BLaER1 treated with 17β-estradiol and CSF1 and Interleukin-3, amounts not matched to agents 10 nM and 100 nM (cell line): ENCODE data around the gene SLX9.

ENCODE experiments used
- H3K27ac ChIP-seq, 11 experiments: shearing (Covaris generic); formaldehyde crosslinking; 2 replicates each; pipeline ENCODE4 v1.8.1; 2022
- H3K27me3 ChIP-seq, 11 experiments: shearing (Covaris generic); formaldehyde crosslinking; 2 replicates each; pipeline ENCODE4 v1.8.1; 2022
- H3K36me3 ChIP-seq, 11 experiments: shearing (Covaris generic); formaldehyde crosslinking; 2 replicates each; pipeline ENCODE4 v1.8.1; 2022
- H3K4me1 ChIP-seq, 10 experiments: shearing (Covaris generic); formaldehyde crosslinking; 2 replicates each; pipeline ENCODE4 v1.8.1; 2022
- H3K4me2 ChIP-seq, 11 experiments: shearing (Covaris generic); formaldehyde crosslinking; 2 replicates each; pipeline ENCODE4 v1.8.1; 2022
- H3K4me3 ChIP-seq, 10 experiments: shearing (Covaris generic); formaldehyde crosslinking; 2 replicates each; pipeline ENCODE4 v1.8.1; 2022
- H3K9ac ChIP-seq, 11 experiments: shearing (Covaris generic); formaldehyde crosslinking; 2 replicates each; pipeline ENCODE4 v1.8.1; 2022
- H3K9me3 ChIP-seq, 11 experiments: shearing (Covaris generic); formaldehyde crosslinking; replicated peaks in 1 of 11; 2 replicates each; pipeline ENCODE4 v1.8.1; 2022
- H4K20me1 ChIP-seq, 11 experiments: shearing (Covaris generic); formaldehyde crosslinking; 2 replicates each; pipeline ENCODE4 v1.8.1; 2022
- Cebpa-rat ChIP-seq, 11 experiments: shearing (Covaris generic); IDR thresholded peaks; 2 replicates each; pipeline ENCODE4 v1.8.1; 2022

The SLX9 gene

DNA sequence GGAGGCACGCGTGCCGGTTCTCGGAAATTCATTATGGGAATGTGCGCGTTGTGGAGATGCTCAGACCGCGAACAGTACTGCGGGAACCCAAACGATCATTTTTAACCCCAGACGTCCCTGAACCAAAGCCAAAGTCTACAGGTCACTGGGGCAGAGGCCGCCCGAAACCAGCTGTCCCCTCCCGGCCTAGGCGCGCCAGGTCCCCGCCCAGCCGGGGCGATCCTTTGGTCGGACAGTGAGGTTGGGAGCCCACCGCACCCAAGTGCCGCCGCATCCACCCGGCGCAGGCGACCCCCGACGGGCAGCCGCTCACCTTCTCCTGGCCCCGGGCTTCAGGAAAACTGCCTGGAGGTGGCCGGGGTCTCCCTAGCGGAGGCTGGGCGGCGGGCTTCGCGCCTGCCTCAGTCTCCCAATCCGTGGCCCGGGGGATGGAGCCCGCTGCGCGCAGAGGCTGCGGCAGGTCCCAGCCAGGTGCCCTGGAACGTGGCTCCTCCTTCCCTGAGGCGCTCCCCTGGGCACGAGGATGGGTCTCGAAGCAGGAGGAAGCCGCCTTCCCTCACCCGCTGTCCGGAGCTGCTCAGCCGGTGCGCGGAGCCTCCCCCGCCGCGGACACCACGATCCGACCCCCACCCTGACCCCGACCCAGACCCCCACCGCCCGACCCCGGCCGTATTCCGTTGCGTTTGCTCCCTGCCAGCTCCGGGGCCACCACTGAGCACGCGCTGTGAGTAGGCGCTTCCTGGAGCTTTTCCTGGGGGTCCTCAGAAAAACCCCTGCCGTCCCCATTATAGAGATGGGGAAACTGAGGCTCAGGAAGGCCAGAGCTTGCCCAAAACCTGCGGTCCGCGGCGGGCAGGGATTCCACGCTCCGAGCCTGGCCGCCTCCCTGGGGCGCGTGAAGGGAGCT is 8.1 kb upstream of the SLX9 start:
- Histone ChIP-seq H3K9me3 (peaks cover 0 to 4% (median 0%) of the 10 kb centered on the region in 11 experiments; a peak in 1 of 22 replicates), H3K4me1 (peaks cover 66 to 95% (median 78%) of the 10 kb centered on the region in 10 experiments), H3K36me3 (peaks cover 0 to 49% (median 14%) of the 10 kb centered on the region in 11 experiments; a peak in 12 of 22 replicates), H3K4me3 (peak overlapping the region; percentile 48 to 99 (median 74)), H3K4me2 (peak overlapping the region; percentile 94 to 100 (median 98)), H4K20me1 (peaks cover 0 to 43% (median 30%) of the 10 kb centered on the region in 11 experiments; a peak in 18 of 22 replicates), H3K27me3 (peaks cover 0 to 35% (median 13%) of the 10 kb centered on the region in 11 experiments; a peak in 11 of 22 replicates), H3K9ac (peak overlapping the region; percentile 91 to 99 (median 94)), H3K27ac (peak overlapping the region; percentile 91 to 100 (median 98))
- peak in 2 of 11 experiments; percentile 0 to 7; a peak in 3 of 22 replicates for TF ChIP-seq Cebpa-rat (IDR thresholded peaks at IDR 0.05)

DNA sequence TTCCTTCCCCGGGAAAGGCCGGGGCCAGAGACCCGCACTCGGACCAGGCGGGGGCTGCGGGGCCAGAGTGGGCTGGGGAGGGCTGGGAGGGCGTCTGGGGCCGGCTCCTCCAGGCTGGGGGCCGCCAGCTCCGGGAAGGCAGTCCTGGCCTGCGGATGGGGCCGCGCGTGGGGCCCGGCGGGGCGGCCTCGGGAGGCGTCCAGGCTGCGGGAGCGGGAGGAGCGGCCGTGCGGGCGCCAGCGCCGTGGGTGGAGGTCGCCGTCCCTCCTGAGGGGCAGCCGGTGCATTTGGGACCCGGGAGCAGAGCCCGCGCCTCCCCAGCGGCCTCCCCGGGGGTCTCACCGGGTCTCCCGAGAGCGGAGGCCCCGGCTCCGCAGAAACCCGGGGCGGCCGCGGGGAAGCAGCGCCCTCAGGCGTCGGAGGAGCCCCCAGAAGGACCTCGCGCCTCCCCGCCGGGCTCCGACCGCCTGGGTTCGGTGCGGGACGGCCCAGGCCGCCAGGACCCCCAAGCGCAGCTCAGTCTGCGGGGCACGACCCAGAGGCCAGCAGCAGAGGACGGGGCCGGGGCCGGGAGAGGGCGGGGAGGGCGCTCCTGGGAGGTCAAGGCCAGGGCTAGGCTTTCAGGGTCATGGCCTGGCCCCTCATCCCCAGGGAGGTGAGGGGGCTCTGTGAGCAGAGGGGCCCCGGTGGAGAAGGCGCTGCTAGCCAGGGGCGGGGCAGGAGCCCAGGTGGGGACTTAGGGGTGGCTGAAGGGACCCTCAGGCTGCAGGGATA is 7.2 kb upstream of the SLX9 start:
- peak overlapping the region; percentile 94 to 100 (median 98) for H3K4me2 ChIP-seq

DNA sequence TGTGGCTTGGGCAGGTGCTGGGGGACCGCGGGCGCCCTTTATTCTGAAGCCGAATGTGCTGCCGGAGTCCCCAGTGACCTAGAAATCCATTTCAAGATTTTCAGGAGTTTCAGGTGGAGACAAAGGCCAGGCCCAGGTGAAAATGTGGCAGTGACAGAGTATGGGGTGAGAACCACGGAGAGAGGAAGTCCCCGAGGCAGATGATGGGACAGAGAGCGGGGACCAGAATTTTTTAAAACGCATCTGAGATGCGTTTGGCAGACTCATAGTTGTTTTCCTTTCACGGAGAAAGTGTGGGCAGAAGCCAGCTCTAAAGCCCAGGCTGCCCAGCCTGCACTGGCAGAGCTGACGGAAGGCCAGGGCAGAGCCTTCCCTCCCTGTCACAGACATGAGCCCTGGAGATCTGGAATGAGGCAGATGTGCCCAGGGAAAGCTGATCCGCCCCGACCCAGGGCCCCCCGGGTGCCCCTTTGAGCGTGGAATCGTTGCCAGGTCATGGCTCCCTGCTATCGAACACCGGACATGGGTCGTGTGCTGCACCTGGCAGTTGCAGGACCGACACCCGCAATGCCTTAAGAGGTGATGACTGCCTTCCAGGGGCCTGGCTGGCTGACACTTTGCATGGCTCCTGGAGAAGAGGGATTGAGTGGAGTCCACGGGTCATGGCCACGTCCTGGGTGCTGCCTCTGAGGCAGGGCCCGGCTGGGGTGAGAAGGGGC is 6.5 kb upstream of the SLX9 start:
- peaks cover 0 to 59% (median 30%) of the 10 kb centered on the region in 11 experiments; a peak in 18 of 22 replicates for H4K20me1 ChIP-seq
- H3K4me2 ChIP-seq: peak overlapping the region; percentile 94 to 100 (median 98)
- H3K27me3 ChIP-seq: peaks cover 0 to 35% (median 13%) of the 10 kb centered on the region in 11 experiments; a peak in 11 of 22 replicates
- no peak for TF ChIP-seq Cebpa-rat (IDR thresholded peaks at IDR 0.05)
- peak overlapping the region; percentile 91 to 99 (median 94) for H3K9ac ChIP-seq
- peak overlapping the region; percentile 48 to 99 (median 74); a peak in 19 of 20 replicates for H3K4me3 ChIP-seq
- H3K36me3 ChIP-seq: peaks cover 0 to 50% (median 14%) of the 10 kb centered on the region in 11 experiments; a peak in 12 of 22 replicates
- H3K27ac ChIP-seq: peak overlapping the region; percentile 91 to 100 (median 98)
- peaks cover 53 to 80% (median 75%) of the 10 kb centered on the region in 10 experiments for H3K4me1 ChIP-seq
- peaks cover 0 to 4% (median 0%) of the 10 kb centered on the region in 11 experiments; a peak in 1 of 22 replicates for H3K9me3 ChIP-seq

More for the DNA sequence above, 7.2 kb upstream of the SLX9 start:
- no peak for TF ChIP-seq Cebpa-rat (IDR thresholded peaks at IDR 0.05)
- peak overlapping the region; percentile 91 to 99 (median 94) for H3K9ac ChIP-seq
- peaks cover 0 to 50% (median 14%) of the 10 kb centered on the region in 11 experiments; a peak in 12 of 22 replicates for H3K36me3 ChIP-seq
- H4K20me1 ChIP-seq: peaks cover 0 to 51% (median 30%) of the 10 kb centered on the region in 11 experiments; a peak in 18 of 22 replicates
- peaks cover 61 to 87% (median 74%) of the 10 kb centered on the region in 10 experiments for H3K4me1 ChIP-seq
- peaks cover 0 to 4% (median 0%) of the 10 kb centered on the region in 11 experiments; a peak in 1 of 22 replicates for H3K9me3 ChIP-seq
- H3K4me3 ChIP-seq: peak overlapping the region; percentile 48 to 99 (median 74)
- H3K27ac ChIP-seq: peak overlapping the region; percentile 91 to 100 (median 98)
- peaks cover 0 to 35% (median 13%) of the 10 kb centered on the region in 11 experiments; a peak in 11 of 22 replicates for H3K27me3 ChIP-seq

DNA sequence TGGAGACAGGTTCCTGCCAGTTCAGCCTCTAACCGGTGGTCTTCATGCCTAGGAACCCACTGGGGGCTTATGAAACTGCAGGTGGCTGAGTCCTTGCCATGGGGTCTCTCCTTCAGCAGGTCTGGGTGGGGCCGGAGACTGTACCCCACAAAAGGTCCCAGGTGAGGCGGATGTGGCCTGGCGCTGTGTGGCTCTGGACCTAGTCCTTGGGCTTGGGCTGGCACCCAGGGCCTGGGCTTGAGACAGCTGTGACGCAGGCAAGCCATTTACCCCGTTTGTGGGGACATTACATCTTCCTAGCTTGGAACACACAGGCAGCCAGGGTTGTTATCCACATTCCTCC is 5.9 kb upstream of the SLX9 start:
- peak overlapping the region; percentile 94 to 100 (median 98) for H3K4me2 ChIP-seq
- H3K9me3 ChIP-seq: peaks cover 0 to 4% (median 0%) of the 10 kb centered on the region in 11 experiments; a peak in 1 of 22 replicates
- peaks cover 52 to 80% (median 75%) of the 10 kb centered on the region in 10 experiments for H3K4me1 ChIP-seq
- no peak for TF ChIP-seq Cebpa-rat (IDR thresholded peaks at IDR 0.05)
- H4K20me1 ChIP-seq: peaks cover 0 to 64% (median 30%) of the 10 kb centered on the region in 11 experiments; a peak in 18 of 22 replicates
- peak overlapping the region; percentile 91 to 99 (median 94); a peak in 18 of 22 replicates for H3K9ac ChIP-seq
- H3K27ac ChIP-seq: peak overlapping the region in 5 of 11 experiments; percentile 91 to 99 (median 98); a peak in 9 of 22 replicates
- H3K27me3 ChIP-seq: peaks cover 0 to 35% (median 13%) of the 10 kb centered on the region in 11 experiments; a peak in 11 of 22 replicates
- H3K36me3 ChIP-seq: peaks cover 0 to 50% (median 14%) of the 10 kb centered on the region in 11 experiments; a peak in 12 of 22 replicates
- H3K4me3 ChIP-seq: peak overlapping the region in 7 of 10 experiments; percentile 74 to 99 (median 92); a peak in 14 of 20 replicates

DNA sequence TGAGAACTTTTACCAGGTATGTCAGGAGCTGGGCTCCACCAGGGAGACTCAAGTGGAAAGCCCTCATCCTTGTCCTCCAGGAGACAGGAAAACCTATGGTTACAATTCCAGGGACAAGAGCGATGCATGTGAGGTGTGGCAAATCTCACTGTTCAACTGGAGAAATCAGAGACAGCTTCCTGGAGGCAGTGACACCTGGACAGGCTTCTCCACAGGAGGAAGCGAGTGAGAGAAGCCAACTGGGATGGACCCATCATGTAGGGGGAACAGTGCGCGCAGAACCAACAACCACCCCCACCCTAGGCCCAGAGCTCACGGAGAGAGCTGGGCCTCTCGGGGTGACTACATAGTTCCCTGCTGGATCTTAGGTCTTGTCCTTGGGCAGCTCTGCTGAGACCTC is 5.6 kb upstream of the SLX9 start:
- H3K9me3 ChIP-seq: peaks cover 0 to 4% (median 0%) of the 10 kb centered on the region in 11 experiments; a peak in 1 of 22 replicates
- H3K4me1 ChIP-seq: peaks cover 52 to 80% (median 75%) of the 10 kb centered on the region in 10 experiments
- peak overlapping the region in 6 of 10 experiments; percentile 74 to 99 (median 94); a peak in 13 of 20 replicates for H3K4me3 ChIP-seq
- peak overlapping the region; percentile 94 to 100 (median 98) for H3K4me2 ChIP-seq
- peak overlapping the region; percentile 39 to 99 (median 93); a peak in 18 of 22 replicates for H3K9ac ChIP-seq
- no peak for TF ChIP-seq Cebpa-rat (IDR thresholded peaks at IDR 0.05)
- peaks cover 0 to 68% (median 30%) of the 10 kb centered on the region in 11 experiments; a peak in 18 of 22 replicates for H4K20me1 ChIP-seq
- H3K27me3 ChIP-seq: peaks cover 0 to 35% (median 13%) of the 10 kb centered on the region in 11 experiments; a peak in 11 of 22 replicates
- H3K27ac ChIP-seq: peak overlapping the region in 4 of 11 experiments; percentile 91 to 98 (median 97); a peak in 7 of 22 replicates
- H3K36me3 ChIP-seq: peaks cover 0 to 47% (median 14%) of the 10 kb centered on the region in 11 experiments; a peak in 12 of 22 replicates

DNA sequence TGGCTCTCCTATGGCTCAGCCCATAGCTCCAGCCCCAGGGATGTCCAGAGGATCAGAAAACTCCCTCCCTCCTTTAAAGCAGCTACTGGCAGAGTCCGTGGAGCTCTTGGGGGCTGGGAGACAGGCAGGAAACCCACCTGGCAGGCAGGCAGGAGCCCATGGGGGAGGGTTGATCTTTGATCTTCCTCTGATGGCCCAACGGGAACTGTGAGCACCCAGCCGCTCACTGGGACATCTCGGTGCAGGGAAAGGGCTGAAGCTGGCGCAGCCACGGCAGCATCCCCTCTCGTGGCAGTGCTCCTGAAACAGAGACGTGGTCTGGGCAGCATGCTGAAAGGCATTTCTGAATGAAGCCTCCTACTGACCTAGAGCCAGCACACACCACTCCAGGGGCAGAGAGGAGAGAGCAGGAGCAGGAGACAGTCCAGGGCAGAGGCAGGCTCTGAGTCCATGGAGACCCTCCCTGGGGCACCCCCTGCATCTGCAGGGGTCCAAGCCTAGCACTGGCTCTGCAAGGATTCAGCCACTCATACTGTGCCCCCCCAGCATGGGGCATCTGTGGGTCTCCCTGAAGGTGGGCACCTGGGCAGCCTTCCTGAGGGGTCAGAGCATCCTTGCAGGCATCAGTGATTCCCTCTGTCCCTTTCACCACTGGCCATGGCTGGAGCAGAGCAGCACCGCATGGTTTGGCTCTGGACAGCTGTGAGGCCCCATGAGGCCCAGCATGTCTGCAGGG is 4.9 kb upstream of the SLX9 start:
- Histone ChIP-seq H3K9me3 (no peaks in the 10 kb centered on the region), H3K4me3 (peak overlapping the region in 6 of 10 experiments; percentile 74 to 99 (median 94); a peak in 13 of 20 replicates), H3K27ac (peak overlapping the region in 4 of 11 experiments; percentile 91 to 98 (median 97); a peak in 6 of 22 replicates), H4K20me1 (peaks cover 0 to 72% (median 30%) of the 10 kb centered on the region in 11 experiments; a peak in 18 of 22 replicates), H3K27me3 (peaks cover 0 to 35% (median 13%) of the 10 kb centered on the region in 11 experiments; a peak in 11 of 22 replicates), H3K4me1 (peaks cover 48 to 77% (median 71%) of the 10 kb centered on the region in 10 experiments), H3K9ac (peak overlapping the region; percentile 2 to 99 (median 91); a peak in 19 of 22 replicates), H3K36me3 (peaks cover 0 to 46% (median 14%) of the 10 kb centered on the region in 11 experiments; a peak in 12 of 22 replicates), H3K4me2 (peak overlapping the region; percentile 94 to 100 (median 98))
- TF ChIP-seq Cebpa-rat (IDR thresholded peaks at IDR 0.05): no peak
